GM12801 (cell line): ENCODE results near the gene FGD6.

Experiments used
- CTCF ChIP-seq: IDR thresholded peaks from one replicate; pipeline ENCODE4 v1.5.1; 2011; ENCODE audit warnings: control low read depth; ENCODE audit not compliant: insufficient read length; ENCODE audit errors: extremely low read depth

FGD6 gene

GRCh38 chr12:95085612-95086011, 131.7 kb downstream of the FGD6 start:
- TF ChIP-seq CTCF, result no peak

DNA sequence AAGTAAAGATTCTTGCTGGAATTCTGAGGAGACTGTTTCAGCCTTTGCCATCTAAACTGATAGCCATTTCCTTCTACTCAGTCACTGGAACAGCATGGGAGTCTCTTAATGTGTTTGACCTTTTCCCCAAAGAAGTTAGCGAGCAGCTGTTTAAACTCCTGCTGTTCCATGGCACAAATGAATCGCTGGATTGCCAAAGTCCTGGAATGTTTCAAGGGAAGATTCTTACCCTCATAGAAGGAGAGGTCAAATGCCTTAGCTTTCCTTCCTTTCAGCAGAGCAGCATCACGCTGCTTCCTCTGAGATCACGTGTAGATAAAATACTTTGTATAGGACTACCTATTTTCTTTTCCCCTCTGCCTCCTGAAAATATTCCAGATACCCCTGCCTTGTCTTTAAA, 133.3 kb downstream of the FGD6 start:
- TF ChIP-seq CTCF, result no peak

DNA sequence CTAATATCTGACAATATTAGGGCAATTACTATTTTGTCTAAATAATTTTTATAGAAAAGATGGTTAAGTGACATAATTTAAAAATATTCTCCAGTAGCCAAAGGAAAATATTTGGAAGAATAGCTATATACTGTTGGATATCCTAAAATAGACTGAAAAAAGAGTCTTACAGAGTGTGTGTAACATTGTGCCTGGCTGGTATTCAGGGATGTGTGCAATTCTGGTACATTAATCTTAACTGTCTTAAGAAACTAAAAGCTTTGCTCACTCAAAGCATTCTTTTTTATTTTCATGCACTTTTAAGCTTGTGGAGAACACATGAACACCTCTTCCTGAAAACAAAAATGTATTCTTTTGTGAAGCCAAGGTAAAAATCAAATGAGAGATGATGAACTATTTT, 133.8 kb downstream of the FGD6 start:
- no peak for TF ChIP-seq CTCF

GRCh38 chr12:95077341-95077740, 139.9 kb downstream of the FGD6 start:
- no peak for TF ChIP-seq CTCF

- no peak for TF ChIP-seq CTCF
Measured at GRCh38 chr12:95074766-95075165, 142.5 kb downstream of the FGD6 start.

DNA sequence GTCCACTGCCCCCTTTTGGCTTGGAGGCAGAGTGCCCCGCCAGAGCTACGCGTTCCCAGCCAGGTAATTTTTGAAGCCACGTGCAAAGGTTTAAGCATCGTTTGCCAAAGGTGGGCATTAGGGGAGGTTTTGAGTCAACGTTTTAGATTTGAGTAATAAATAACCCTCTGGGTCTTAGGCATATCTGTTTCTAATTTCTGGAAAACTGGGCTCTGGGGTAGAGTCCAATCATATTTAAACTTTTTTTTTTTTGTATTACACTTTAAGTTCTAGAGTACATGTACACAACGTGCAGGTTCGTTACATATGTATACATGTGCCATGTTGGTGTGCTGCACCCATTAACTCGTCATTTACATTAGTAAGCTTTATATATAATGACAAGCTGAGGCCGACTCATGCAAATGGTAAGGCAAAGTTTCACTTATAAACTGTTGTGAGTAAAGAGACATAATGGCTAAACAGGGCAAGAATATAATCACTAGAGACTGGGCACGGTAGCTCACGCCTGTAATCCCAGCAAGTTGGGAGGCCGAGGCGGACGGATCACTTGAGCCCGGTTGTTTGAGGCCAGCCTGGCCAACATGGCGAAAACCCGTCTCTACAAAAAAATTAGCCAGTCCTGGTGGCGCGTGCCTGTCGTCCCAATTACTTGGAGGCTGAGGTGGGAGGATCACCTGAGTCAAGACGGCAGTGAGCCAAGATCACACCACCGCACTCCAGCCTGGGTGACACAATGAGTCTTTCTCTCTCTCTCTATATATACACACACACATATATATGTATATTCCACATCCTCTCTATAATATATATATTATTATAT, 143.4 kb downstream of the FGD6 start:
- peak; percentile 50 for TF ChIP-seq CTCF

DNA sequence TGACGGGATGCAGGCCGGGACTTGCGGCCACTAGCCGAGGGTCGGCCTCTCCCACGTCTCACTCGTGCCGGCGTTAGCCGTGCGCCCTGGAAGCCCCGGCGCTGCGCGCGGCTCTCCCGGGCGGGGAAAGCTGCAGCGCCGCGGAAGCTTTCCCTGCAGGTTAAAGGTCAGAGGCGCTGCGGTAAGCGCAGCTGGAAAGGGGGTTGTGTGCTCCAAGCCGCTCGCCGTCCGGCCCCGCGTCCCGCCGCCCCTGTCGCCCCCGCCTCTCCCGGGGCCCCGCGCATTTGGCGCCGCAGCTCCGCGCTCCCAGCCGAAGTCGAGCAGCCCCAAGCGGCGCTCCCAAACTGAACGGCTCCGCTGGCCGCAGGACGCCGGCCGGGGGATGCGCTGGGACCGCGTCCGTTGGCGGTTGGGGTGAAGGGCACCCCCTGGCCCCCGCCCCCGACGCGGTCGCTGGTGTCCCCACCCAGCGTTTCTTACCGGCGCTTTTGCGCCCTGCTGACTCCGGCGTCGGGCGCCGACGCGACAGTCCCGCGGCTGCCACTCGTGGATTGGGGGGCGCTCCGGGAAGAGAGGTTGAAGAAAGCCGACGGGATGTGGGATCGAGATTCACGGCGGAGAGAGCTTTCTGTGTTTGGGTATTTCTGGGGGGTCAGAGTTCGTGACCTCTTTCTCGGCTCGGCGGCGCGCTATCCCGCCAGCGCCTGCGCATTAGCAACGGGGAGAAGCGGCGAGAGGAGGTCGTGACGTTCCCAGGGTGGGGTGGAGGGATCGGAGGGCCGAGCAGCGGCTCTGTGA, 144.2 kb downstream of the FGD6 start, which contains the start of gene NR2C1:
NR2C1 (minus strand) TSS at position 719 of the 798 bp plus-strand sequence. CDS start 6,234 bp downstream, outside the sequence.
- TF ChIP-seq CTCF, result no peak
